GM12873 (cell line): Measurements from ENCODE around the gene LSG1.

Source experiments
- TF ChIP-seq, protein P1 (sequence below): IDR thresholded peaks from 2 replicates; pipeline ENCODE4 v1.5.1; 2012; ENCODE audit warnings: low read depth, mild to moderate bottlenecking, moderate library complexity, low read length, control low read depth; ENCODE audit not compliant: insufficient read depth; ENCODE audit errors: missing control alignments

LSG1 gene

DNA sequence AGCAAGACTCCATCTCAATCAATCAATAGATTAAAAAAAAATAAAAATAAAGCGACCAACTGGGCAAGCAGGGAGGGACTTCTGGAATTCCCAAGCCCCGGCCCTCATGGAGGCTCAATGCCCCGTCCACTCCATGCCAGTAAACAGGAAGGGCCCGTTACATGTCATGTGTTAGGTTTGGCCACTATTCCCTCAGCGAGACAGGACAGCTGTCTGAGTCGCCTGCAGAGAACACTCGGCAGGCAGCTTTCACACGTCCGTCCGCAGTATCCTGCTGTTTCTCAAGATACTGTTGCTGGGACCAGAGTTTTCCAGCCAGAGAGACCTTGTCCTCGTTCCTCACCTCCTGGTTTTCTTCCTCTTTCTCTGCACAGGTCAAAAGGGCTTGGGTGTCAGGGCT is 56.8 kb downstream of the LSG1 start:
- TF ChIP-seq, protein P1, sequence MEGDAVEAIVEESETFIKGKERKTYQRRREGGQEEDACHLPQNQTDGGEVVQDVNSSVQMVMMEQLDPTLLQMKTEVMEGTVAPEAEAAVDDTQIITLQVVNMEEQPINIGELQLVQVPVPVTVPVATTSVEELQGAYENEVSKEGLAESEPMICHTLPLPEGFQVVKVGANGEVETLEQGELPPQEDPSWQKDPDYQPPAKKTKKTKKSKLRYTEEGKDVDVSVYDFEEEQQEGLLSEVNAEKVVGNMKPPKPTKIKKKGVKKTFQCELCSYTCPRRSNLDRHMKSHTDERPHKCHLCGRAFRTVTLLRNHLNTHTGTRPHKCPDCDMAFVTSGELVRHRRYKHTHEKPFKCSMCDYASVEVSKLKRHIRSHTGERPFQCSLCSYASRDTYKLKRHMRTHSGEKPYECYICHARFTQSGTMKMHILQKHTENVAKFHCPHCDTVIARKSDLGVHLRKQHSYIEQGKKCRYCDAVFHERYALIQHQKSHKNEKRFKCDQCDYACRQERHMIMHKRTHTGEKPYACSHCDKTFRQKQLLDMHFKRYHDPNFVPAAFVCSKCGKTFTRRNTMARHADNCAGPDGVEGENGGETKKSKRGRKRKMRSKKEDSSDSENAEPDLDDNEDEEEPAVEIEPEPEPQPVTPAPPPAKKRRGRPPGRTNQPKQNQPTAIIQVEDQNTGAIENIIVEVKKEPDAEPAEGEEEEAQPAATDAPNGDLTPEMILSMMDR = no peak

DNA sequence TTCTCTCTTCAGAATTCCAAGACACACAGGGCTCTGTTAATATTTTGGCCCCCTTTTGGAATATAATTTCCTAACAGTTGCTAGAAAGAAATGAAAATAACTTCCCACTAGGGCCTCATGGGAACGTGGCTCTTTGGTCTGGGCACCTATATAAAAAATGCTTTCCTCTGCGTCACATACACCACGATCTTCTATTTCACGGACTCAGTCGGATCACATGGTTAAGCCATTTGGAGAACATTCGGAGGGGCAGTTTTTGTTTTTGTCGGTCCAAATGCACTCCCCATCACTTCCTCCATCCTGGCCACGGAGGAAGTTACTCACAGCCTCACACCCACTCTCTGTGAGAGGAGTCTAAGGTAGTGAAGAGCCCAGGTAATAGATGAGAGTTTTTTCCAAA is 59.8 kb downstream of the LSG1 start:
- TF ChIP-seq, protein P1 = no peak

DNA sequence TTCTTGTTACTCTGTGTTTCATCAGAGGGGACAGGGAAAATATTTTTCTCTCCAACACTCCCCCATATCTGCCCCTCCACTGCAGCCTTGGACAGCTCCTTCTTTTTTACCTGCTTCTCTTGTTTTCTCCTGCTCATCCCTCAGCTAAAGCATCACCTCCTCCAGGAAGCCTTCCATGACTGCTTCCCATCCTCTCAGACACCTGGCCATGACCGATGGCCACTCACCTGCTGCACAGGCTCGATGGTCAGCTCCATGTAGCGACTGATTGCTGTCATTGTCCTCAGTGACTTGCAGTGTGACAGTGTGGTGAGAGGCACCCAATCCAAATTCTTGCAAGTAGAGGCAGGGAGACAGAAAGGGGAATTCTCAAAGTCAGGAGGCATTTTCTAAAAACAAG is 61.3 kb downstream of the LSG1 start:
- TF ChIP-seq, protein P1 = no peak

DNA sequence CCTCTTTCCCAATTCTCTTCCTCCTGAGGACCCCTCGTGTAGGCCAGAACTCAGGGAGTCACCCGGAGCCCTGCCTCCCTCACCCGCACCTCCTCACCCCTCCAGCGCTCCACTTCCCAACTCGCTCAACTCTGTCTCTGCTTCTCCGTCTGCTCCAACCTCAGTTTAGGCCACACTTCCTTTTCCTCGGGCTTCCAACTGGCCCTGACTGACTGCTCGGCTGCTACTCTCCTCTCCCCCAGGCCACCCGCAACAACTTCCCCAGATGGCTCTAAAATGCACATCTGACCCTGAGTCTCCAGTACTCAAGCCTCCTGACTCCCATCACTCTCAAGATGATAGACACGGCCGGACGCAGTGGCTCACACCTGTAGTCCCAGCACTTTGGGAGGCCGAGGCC is 62.4 kb downstream of the LSG1 start:
- TF ChIP-seq, protein P1 = no peak

DNA sequence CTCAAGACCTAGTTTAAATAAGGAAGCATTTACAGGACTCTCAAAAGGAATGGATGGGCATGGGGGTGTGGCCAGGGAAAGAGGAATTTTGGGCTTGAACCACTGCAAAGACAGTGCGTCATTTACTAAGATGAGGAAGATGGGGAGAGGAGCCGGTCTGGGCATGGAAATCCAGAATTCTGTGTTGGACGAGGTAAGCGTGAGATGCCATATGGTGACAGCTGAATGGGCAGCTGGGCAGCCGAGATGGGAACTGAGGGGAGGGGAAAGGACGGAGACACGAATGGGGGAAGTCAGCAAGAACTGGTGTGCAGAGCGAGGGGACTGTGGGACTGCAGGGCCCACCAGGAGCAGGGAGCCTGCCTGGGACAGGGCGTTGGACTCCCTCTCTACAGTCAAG is 63.0 kb downstream of the LSG1 start:
- TF ChIP-seq, protein P1 = no peak

DNA sequence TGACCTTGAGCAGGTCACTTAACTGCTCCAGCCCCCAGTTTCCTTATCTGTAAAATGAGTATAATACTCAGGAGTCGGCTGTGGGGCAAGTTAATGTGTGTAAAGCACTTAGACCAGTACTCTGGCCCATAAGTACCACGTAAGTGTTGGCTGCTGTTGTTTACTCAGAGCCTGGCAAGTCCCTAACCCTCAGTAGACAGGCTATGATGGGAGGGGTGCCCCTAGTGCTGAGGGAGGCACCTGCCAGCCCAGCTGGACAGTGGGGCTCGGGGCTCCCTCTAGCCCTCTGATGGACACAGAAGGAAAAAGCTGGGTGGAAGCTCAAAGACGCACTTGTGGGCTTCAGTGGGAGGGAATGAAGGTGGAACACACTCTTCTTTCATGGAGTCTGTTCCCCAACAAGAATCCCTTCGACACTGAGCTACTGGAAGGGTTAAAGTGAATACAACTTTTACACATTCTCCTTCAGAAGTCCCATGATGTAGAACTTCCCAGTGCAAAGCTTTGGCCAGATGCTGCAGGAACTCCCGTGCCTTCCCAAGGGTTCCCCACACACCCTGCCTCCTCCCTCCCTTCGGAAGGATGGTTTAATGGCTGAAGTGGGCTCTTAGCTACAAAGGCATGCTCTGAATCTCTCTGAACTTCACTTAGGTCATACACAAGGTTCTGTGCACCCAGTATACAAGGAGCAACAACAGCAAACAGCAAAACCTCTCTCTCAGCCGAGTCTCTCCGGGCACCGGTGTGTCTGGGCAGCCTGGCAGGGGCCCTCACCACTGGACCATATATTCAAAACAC is 64.2 kb downstream of the LSG1 start:
- TF ChIP-seq, protein P1 = no peak

DNA sequence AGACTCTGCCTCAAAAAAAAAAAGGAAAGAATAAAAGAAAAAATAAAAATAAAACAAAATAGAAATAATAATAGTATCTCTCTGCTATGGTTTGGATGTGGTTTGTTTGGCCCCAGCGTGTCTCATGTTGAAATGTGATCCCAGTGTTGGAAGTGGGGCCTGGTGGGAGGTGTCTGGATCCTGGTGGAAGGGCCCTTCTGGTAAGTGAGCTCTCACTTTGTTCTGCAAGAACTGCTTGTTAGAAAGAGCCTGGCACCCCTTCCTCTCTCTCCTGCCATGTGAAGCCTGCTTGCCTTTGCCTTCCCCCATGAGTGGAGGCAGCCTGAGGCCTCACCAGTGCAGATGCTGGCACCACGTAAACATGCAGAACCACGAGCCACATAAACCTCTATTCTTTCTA is 65.0 kb downstream of the LSG1 start:
- TF ChIP-seq, protein P1 = no peak

DNA sequence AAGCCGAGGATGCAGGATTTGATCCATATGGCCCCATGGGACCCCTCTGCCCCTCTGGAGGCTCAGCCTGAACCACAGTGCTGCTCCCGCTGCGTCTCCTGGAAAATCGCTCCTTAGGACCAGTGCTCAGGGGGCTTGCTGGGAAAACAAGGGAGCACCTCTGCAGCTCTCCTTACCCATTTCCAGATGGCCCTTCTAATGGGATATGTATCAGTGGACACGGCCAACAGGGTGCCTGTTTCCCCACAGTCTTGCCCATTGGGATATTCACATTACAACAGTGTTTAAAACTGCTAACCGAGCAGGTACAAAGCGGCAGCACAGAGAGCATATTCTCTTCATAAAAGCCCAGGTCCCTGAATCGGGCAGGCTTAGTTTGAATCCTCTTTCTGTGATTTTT is 65.8 kb downstream of the LSG1 start:
- TF ChIP-seq, protein P1 = no peak
